OCI-LY1 (cell line): ENCODE data around the gene PRKCA.

Experiments
- H2AFZ ChIP-seq: fragments of 200-600 bp; sonication (generic), shearing (Covaris generic); 2 replicates; pipeline ENCODE4 v1.6.0; 2014; ENCODE audit warnings: antibody characterized with exemption, mild to moderate bottlenecking, low read length
- H3F3A ChIP-seq: fragments of 200-600 bp; sonication (generic), shearing (Covaris generic); 2 replicates; pipeline ENCODE4 v1.6.0; 2014; ENCODE audit warnings: mild to moderate bottlenecking, antibody characterized with exemption, low read length, moderate library complexity; ENCODE audit not compliant: insufficient read depth
- H3K27ac ChIP-seq: fragments of 200-600 bp; sonication (generic); 2 replicates; pipeline ENCODE4 v1.5.1; 2014; ENCODE audit warnings: low read length, mixed run types, mild to moderate bottlenecking, low read depth; ENCODE audit not compliant: poor library complexity, severe bottlenecking
- H3K27me3 ChIP-seq: fragments of 200-600 bp; sonication (generic); 2 replicates; pipeline ENCODE4 v1.6.0; 2014; ENCODE audit warnings: antibody characterized with exemption, mild to moderate bottlenecking, low read length, moderate library complexity; ENCODE audit not compliant: insufficient read depth
- H3K36me3 ChIP-seq: fragments of 200-600 bp; sonication (generic); 2 replicates; pipeline ENCODE4 v1.6.1; 2014; ENCODE audit warnings: mild to moderate bottlenecking, antibody characterized with exemption, low read length, moderate library complexity, mixed read lengths; ENCODE audit not compliant: insufficient read depth
- H3K4me1 ChIP-seq: fragments of 200-600 bp; sonication (generic); 2 replicates; pipeline ENCODE4 v1.5.1; 2014; ENCODE audit warnings: mild to moderate bottlenecking, low read length, moderate library complexity; ENCODE audit not compliant: insufficient read depth, severe bottlenecking
- H3K4me2 ChIP-seq: fragments of 200-600 bp; sonication (generic), shearing (Covaris generic); 2 replicates; pipeline ENCODE4 v1.6.1; 2014; ENCODE audit warnings: low read length
- H3K4me3 ChIP-seq: fragments of 200-600 bp; sonication (generic); 2 replicates; pipeline ENCODE4 v1.5.1; 2014; ENCODE audit warnings: low read length, low read depth, mild to moderate bottlenecking, mixed read lengths; ENCODE audit not compliant: poor library complexity, severe bottlenecking
- H3K79me2 ChIP-seq: fragments of 200-600 bp; shearing (Covaris generic); 2 replicates; pipeline ENCODE4 v1.6.1; 2016; ENCODE audit warnings: mixed run types, low read length, mixed read lengths; ENCODE audit not compliant: insufficient read depth
- H3K9ac ChIP-seq: fragments of 200-600 bp; sonication (generic), shearing (Covaris generic); 2 replicates; pipeline ENCODE4 v1.6.1; 2014; ENCODE audit warnings: mild to moderate bottlenecking, low read length, mixed read lengths
- H3K9me2 ChIP-seq: fragments of 200-600 bp; sonication (generic), shearing (Covaris generic); 2 replicates; pipeline ENCODE4 v1.6.1; 2014; ENCODE audit warnings: low read depth, mild to moderate bottlenecking, low read length, mixed read lengths
- H3K9me3 ChIP-seq: fragments of 200-600 bp; shearing (Covaris generic); 2 replicates; pipeline ENCODE4 v1.6.1; 2014; ENCODE audit warnings: low read length, mixed read lengths
- H4K20me1 ChIP-seq: fragments of 200-600 bp; sonication (generic), shearing (Covaris generic); 2 replicates; pipeline ENCODE4 v1.6.0; 2016; ENCODE audit warnings: mild to moderate bottlenecking, low read length; ENCODE audit not compliant: insufficient read depth
- CTCF ChIP-seq: fragments of 200-600 bp; sonication (generic), shearing (Covaris generic); IDR thresholded peaks from 2 replicates; pipeline ENCODE4 v1.5.1; 2017; ENCODE audit warnings: mild to moderate bottlenecking, antibody characterized with exemption, low read length, moderate library complexity, mixed read lengths
- EZH2 ChIP-seq: fragments of 200-600 bp; sonication (generic), shearing (Covaris generic); IDR thresholded peaks from 2 replicates; pipeline ENCODE4 v1.8.0; 2017; ENCODE audit warnings: borderline replicate concordance, mixed run types, mild to moderate bottlenecking, antibody characterized with exemption, low read length, moderate library complexity, mixed read lengths

The PRKCA gene

GRCh38 chr17:66839616-66840015 is 537.2 kb downstream of the PRKCA start:
- H2AFZ ChIP-seq: no peak overlapping the region
- 0 out of 2 replicates have a peak, but pooled peaks cover 7% of the 10 kb centered on the region for H3K27me3 ChIP-seq
- H3K4me3 ChIP-seq: no peak overlapping the region
- no peak overlapping the region for H3K27ac ChIP-seq
- H3K4me1 ChIP-seq: peaks cover 2% of the 10 kb centered on the region
- no peak overlapping the region for H3K9ac ChIP-seq
- no peaks in the 10 kb centered on the region for H3K9me3 ChIP-seq
- H3K9me2 ChIP-seq: no peaks in the 10 kb centered on the region
- H3K79me2 ChIP-seq: no peaks in the 10 kb centered on the region
- no peaks in the 10 kb centered on the region for H3F3A ChIP-seq
- H4K20me1 ChIP-seq: no peaks in the 10 kb centered on the region
- no peak overlapping the region for H3K4me2 ChIP-seq
- TF ChIP-seq CTCF (no peak), EZH2 (no peak)
- no peaks in the 10 kb centered on the region for H3K36me3 ChIP-seq

DNA sequence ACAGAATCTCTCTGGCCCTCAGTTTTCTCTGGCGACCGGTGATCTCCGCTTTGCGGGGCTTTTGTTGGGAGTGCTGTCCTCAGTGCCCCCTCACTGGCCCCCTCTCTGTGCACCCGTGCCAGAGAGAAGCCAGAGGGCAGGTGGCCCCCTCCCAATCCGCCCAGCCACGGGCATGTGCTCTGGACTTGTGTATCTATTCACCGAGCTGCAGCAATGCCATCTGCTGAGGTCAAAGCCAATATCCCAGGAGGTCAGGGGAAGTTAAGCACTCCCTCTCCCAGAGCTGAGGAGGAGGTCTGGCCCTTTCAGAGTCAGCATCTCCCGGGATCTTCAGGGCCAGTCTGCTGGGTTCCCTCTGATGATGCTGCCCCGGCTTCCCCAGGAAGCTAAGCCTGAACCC is 537.6 kb downstream of the PRKCA start:
- H3K27me3 ChIP-seq: 0 out of 2 replicates have a peak, but pooled peaks cover 7% of the 10 kb centered on the region
- H3K36me3 ChIP-seq: no peaks in the 10 kb centered on the region
- H3K9me3 ChIP-seq: no peaks in the 10 kb centered on the region
- H3K4me3 ChIP-seq: no peak overlapping the region
- no peak overlapping the region for H3K9ac ChIP-seq
- H3K4me2 ChIP-seq: no peak overlapping the region
- H3K9me2 ChIP-seq: no peaks in the 10 kb centered on the region
- no peak overlapping the region for H2AFZ ChIP-seq
- H4K20me1 ChIP-seq: no peaks in the 10 kb centered on the region
- H3F3A ChIP-seq: no peaks in the 10 kb centered on the region
- no peaks in the 10 kb centered on the region for H3K79me2 ChIP-seq
- H3K27ac ChIP-seq: no peak overlapping the region
- no peaks in the 10 kb centered on the region for H3K4me1 ChIP-seq
- TF ChIP-seq EZH2 (no peak), CTCF (no peak)

- H3K27me3 ChIP-seq: no peaks in the 10 kb centered on the region; the same call in 1 of the 2 replicates
- H3K4me1 ChIP-seq: no peaks in the 10 kb centered on the region
- no peaks in the 10 kb centered on the region for H3K36me3 ChIP-seq
These were observed 538.9 kb downstream of the PRKCA start for GRCh38 chr17:66841328-66841727.

More at GRCh38 chr17:66841328-66841727, 538.9 kb downstream of the PRKCA start:
- Histone ChIP-seq H3F3A (no peaks in the 10 kb centered on the region), H4K20me1 (no peaks in the 10 kb centered on the region), H3K27ac (no peak overlapping the region), H3K9me3 (peaks cover 3% of the 10 kb centered on the region), H3K9me2 (no peaks in the 10 kb centered on the region), H3K4me2 (no peak overlapping the region), H2AFZ (no peak overlapping the region), H3K9ac (no peak overlapping the region), H3K79me2 (no peaks in the 10 kb centered on the region), H3K4me3 (no peak overlapping the region)
- TF ChIP-seq EZH2: no peak
- no peak for TF ChIP-seq CTCF
